Stomach (tissue), 4 donors: ENCODE results near the gene THUMPD2.

Experiments used
- POLR2A ChIP-seq, 4 donors: fragments of 450-650 bp; IDR thresholded peaks; one replicate each; pipeline ENCODE4 v1.6.1; 2016; ENCODE audit warnings: antibody characterized with exemption in 4 of 4, control low read depth in 2 of 4, mild to moderate bottlenecking in 1 of 4, moderate library complexity in 1 of 4
- POLR2AphosphoS5 ChIP-seq, 3 donors: sonication (generic); formaldehyde crosslinking; IDR thresholded peaks; one replicate each; pipeline ENCODE4 v1.6.1; 2016; ENCODE audit warnings: antibody characterized with exemption in 3 of 3
- TF ChIP-seq, protein P1 (sequence below), 7 experiments: fragments of 450-650 bp in 4 of 7; fragments of 200-600 bp in 3 of 7; sonication (generic) in 3 of 7; IDR thresholded peaks; one replicate each; pipeline ENCODE4 v1.5.1; 2016 to 2019; ENCODE audit warnings: antibody characterized with exemption in 7 of 7, control low read depth in 2 of 7, mild to moderate bottlenecking in 1 of 7

DNA sequence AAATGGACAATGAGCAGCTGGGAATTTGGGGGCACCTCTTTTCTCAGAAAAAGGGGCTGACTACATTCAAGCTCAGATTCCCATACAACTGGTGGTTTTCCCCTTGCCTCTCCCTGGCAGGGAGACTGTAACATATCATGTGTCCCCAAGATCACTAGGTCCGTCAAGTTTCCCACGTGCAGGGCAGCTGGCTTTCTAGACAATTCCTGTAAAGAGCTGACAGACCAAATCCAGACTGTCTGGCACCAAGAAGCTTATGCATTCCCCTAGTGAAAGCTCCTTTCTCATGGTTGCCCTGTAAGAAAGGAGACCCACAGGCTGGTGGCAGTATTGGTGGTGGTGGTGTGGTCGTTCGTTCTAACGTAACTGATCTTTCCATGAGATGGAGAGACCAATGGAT lies 48.8 kb downstream of the THUMPD2 start:
- TF ChIP-seq, protein P1, sequence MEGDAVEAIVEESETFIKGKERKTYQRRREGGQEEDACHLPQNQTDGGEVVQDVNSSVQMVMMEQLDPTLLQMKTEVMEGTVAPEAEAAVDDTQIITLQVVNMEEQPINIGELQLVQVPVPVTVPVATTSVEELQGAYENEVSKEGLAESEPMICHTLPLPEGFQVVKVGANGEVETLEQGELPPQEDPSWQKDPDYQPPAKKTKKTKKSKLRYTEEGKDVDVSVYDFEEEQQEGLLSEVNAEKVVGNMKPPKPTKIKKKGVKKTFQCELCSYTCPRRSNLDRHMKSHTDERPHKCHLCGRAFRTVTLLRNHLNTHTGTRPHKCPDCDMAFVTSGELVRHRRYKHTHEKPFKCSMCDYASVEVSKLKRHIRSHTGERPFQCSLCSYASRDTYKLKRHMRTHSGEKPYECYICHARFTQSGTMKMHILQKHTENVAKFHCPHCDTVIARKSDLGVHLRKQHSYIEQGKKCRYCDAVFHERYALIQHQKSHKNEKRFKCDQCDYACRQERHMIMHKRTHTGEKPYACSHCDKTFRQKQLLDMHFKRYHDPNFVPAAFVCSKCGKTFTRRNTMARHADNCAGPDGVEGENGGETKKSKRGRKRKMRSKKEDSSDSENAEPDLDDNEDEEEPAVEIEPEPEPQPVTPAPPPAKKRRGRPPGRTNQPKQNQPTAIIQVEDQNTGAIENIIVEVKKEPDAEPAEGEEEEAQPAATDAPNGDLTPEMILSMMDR (IDR thresholded peaks at IDR 0.05): no peak
- TF ChIP-seq POLR2AphosphoS5 (IDR thresholded peaks at IDR 0.05) (no peak), POLR2A (IDR thresholded peaks at IDR 0.05) (no peak)
